ENCODE results near the gene CYP46A1. TPM values are rescaled to one million over a fixed set of nuclear protein-coding genes. Genes with fewer than 3 reads are reported as not detected.
A peak's percentile ranks its signal among the peaks of the same experiment; 100 is the strongest.

Gene CYP46A1
- total and polyA plus RNA-seq, 12 donors, result 0.67 to 5.9 (median 2.1) TPM

DNA sequence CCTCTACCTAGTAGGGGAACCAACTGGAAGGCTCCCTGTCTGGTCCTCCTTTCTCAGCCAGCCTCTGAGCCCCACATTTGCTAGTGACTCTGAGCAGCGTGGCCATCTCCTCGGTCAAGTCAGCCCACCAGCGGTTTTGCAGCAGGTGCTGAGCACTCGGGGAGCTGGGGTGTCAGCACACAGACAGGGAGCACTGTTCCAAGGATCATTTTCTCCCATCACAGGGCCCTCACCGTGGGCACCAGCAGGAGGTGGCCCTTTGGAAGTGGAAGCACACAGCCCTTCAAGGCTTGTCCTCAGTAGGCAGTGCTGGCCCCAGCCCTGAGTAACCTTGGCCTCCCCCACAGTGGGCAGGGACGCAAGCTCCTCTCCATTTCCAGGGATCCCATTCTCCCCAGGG lies 85.0 kb downstream of the CYP46A1 start:
- DNase-seq, result no peak
- no peak overlapping the region for H3K4me3 ChIP-seq
- intact Hi-C loops (cut with DNase I), result no loop called here
- H3K27ac ChIP-seq, result no peak overlapping the region
- H3K27me3 ChIP-seq, result no peaks in the 10 kb centered on the region
- WGBS, 4 donors, result 88 to 99% (median 92%) methylated on average over 4 to 6 of the region's 6 CpGs
- no peaks in the 10 kb centered on the region for H3K9me3 ChIP-seq (replicated peaks in 1 of 3)
- H3K4me1 ChIP-seq (replicated peaks in 1 of 2), result no peaks in the 10 kb centered on the region
- TF ChIP-seq, protein P1, sequence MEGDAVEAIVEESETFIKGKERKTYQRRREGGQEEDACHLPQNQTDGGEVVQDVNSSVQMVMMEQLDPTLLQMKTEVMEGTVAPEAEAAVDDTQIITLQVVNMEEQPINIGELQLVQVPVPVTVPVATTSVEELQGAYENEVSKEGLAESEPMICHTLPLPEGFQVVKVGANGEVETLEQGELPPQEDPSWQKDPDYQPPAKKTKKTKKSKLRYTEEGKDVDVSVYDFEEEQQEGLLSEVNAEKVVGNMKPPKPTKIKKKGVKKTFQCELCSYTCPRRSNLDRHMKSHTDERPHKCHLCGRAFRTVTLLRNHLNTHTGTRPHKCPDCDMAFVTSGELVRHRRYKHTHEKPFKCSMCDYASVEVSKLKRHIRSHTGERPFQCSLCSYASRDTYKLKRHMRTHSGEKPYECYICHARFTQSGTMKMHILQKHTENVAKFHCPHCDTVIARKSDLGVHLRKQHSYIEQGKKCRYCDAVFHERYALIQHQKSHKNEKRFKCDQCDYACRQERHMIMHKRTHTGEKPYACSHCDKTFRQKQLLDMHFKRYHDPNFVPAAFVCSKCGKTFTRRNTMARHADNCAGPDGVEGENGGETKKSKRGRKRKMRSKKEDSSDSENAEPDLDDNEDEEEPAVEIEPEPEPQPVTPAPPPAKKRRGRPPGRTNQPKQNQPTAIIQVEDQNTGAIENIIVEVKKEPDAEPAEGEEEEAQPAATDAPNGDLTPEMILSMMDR (IDR thresholded peaks at IDR 0.05), result no peak
- TF ChIP-seq POLR2A (IDR thresholded peaks at IDR 0.05), result no peak
- H3K36me3 ChIP-seq (replicated peaks in 1 of 2), result no peaks in the 10 kb centered on the region

DNA sequence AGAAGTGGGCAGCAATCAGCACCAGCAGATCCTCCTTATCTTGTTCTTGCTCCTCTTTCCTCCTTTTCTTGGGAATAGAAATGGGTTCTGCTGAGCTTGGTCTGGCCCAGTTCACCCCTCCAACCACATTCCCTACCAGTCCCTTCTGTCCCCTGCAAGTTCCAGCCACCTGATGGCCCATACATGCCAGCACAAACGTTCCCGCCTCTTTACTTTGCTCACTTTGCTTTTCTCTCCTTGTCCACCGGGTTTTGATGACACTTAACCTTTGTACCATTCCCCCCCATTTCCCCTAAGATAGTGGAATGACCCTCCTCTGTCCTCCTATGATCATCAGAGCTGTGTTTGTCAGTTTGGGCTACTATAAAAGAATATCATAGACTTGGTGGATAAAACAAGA lies 85.7 kb downstream of the CYP46A1 start:
- Histone ChIP-seq H3K4me3 (no peak overlapping the region), H3K9me3 (replicated peaks in 1 of 3) (no peaks in the 10 kb centered on the region), H3K27me3 (no peaks in the 10 kb centered on the region), H3K36me3 (replicated peaks in 1 of 2) (no peaks in the 10 kb centered on the region), H3K27ac (no peak overlapping the region), H3K4me1 (replicated peaks in 1 of 2) (peaks cover 0 to 3% of the 10 kb centered on the region in 2 donors)
- DNase-seq, result no peak
- WGBS, 4 donors, result 88 to 92% (median 89%) methylated on average over 3 of the region's 3 CpGs
- intact Hi-C loops (cut with DNase I), result no loop called here
- TF ChIP-seq, protein P1 (IDR thresholded peaks at IDR 0.05), result no peak
- TF ChIP-seq POLR2A (IDR thresholded peaks at IDR 0.05), result no peak

DNA sequence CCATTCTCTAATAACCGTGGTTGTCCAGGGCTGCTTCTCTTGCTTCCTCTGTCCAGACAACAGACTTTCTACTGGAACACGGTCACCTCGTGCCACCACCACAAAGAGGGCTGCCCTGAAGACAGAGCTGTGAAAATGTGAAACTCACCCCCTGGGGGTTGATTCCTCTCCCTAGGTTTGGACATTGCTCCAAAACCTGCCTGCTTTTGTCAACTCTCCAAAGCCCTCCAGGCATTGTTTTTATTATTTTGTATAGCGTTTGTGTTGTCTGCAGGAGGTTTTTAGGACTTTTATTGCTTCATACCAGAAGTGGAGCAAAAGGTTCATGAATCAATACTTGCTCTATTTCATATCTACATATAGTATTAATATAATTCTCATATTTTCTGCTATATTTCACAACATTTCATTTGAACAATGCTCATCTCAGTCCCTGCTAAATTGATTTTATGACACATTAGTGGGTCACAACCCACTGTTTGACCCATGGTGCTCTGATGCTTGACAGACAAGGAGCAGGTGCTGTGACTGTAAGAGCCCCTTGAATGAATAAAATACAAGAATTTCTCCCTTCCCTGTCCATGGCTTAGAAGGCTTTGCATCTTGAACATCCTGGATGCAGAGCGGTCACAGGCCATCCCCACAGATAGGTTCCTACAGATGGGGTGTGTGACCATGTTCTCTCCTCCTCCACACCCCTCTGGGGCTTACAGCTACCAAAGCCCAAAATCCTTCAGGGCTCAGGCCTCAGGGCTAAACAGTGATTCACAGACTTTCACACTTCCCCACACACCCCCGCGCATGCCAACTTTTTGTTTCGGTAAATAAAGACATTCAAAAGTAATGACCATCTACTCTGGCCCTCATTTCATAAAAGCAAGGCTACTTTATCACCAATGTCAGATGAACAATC lies 88.5 kb downstream of the CYP46A1 start:
- no peak overlapping the region for H3K27ac ChIP-seq
- TF ChIP-seq, protein P1 (IDR thresholded peaks at IDR 0.05), result no peak
- no peak for TF ChIP-seq POLR2A (IDR thresholded peaks at IDR 0.05)
- H3K4me3 ChIP-seq, result no peak overlapping the region
- H3K9me3 ChIP-seq (replicated peaks in 1 of 3), result no peaks in the 10 kb centered on the region
- H3K4me1 ChIP-seq (replicated peaks in 1 of 2), result peaks cover 0 to 7% of the 10 kb centered on the region in 2 donors
- no peaks in the 10 kb centered on the region for H3K27me3 ChIP-seq
- intact Hi-C loops (cut with DNase I), result no loop called here
- H3K36me3 ChIP-seq (replicated peaks in 1 of 2), result no peaks in the 10 kb centered on the region
- peak in 1 of 7 donors; percentile 25 for DNase-seq
- WGBS, 4 donors, result 77 to 82% (median 78%) methylated on average over 8 of the region's 8 CpGs

DNA sequence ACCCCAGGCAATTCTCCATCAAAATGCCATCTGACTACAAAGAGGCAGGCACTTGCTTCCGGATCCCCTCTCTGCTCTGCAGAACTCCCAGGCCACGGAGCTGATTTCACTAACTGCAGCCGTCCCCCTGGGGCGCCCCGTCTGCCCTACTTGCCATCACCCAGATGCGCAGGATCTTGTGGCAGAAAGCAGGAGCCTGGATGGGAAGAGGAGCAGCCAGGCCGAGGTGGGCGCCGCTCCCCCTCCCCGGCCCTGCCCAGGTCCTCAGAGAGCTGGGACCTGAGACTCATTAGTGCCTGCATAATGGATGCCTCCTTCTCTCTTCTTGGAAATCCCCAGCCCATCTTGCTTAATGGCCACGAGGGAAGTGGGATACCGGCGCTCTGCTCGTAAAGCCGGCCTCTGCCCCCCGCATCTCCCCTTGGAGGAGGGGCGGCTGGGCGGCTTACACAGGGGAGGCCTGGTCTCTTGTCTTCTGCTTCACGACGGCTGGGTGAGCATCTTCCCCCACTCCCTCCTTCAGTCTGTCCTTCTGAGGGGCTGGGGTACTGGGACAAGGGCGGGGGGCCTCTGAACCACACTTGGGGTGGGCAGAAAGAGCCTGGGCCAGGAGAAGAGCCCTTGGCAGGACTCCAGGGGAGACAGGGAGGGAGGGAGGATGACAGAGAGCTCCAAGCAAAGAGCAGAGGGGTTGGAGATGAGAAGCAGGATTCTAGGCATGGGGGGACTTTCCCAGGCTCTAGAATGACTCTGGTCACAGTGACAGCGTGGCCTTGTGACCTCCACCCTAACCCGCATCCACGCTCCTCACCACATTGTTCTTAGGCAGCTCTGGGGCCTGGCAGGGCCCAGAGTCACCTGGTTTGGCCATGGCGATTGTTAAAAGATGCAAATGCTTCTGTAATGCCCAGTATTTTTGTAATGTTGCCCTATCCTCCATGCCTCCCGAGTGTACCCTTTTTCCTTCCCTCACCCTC lies 89.7 kb downstream of the CYP46A1 start:
- H3K36me3 ChIP-seq (replicated peaks in 1 of 2), result no peaks in the 10 kb centered on the region
- peaks cover 0 to 3% (median 0%) of the 10 kb centered on the region in 3 donors for H3K9me3 ChIP-seq (replicated peaks in 1 of 3)
- no peak overlapping the region for H3K27ac ChIP-seq
- H3K27me3 ChIP-seq, result no peaks in the 10 kb centered on the region
- peaks cover 0 to 7% of the 10 kb centered on the region in 2 donors for H3K4me1 ChIP-seq (replicated peaks in 1 of 2)
- WGBS, 4 donors, result 88 to 90% (median 89%) methylated on average over 20 to 26 of the region's 26 CpGs
- intact Hi-C loops (cut with DNase I), result no loop called here
- no peak overlapping the region for H3K4me3 ChIP-seq
- peak in 1 of 7 donors; percentile 45 for DNase-seq
- TF ChIP-seq POLR2A (IDR thresholded peaks at IDR 0.05), result no peak
- TF ChIP-seq, protein P1 (IDR thresholded peaks at IDR 0.05), result no peak
